HG03196 (cell line): ENCODE data around the gene MBD3.
"Not testable (repeated sequence)": the region's sequence is repeated elsewhere in the genome, so short reads cannot be mapped to it uniquely, and the experiment has no call there.

Experiments
- ATAC-seq: cut with Tn5 transposase; IDR thresholded peaks from one replicate; pipeline ENCODE4 v1.9.1; 2021; ENCODE audit not compliant: unreplicated experiment

MBD3 gene

GRCh38 chr19:1549332-1549945 is 43.2 kb downstream of the MBD3 start:
- no peak for ATAC-seq

GRCh38 chr19:1540365-1540925 is 52.2 kb downstream of the MBD3 start:
- no peak for ATAC-seq

- not testable (repeated sequence) for ATAC-seq
Observed at GRCh38 chr19:1539749-1540148, 52.9 kb downstream of the MBD3 start.

GRCh38 chr19:1538978-1539377 is 53.7 kb downstream of the MBD3 start:
- ATAC-seq: no peak

- not testable (repeated sequence) for ATAC-seq
Observed at GRCh38 chr19:1535699-1536098, 57.0 kb downstream of the MBD3 start.

GRCh38 chr19:1534972-1535371 is 57.7 kb downstream of the MBD3 start:
- no peak for ATAC-seq

- no peak for ATAC-seq
Observed at GRCh38 chr19:1533510-1534150, 59.0 kb downstream of the MBD3 start.

- no peak for ATAC-seq
Observed at GRCh38 chr19:1532003-1532402, 60.7 kb downstream of the MBD3 start.

GRCh38 chr19:1531587-1531986 is 61.1 kb downstream of the MBD3 start:
- no peak for ATAC-seq

- ATAC-seq: not testable (repeated sequence)
Observed at GRCh38 chr19:1530856-1531255, 61.8 kb downstream of the MBD3 start.

- no peak for ATAC-seq
Observed at GRCh38 chr19:1529430-1529816, 63.2 kb downstream of the MBD3 start.

- no peak for ATAC-seq
Observed at GRCh38 chr19:1528596-1529429, 63.9 kb downstream of the MBD3 start.

- no peak for ATAC-seq
Observed at GRCh38 chr19:1527650-1528309, 64.9 kb downstream of the MBD3 start.

GRCh38 chr19:1526979-1527649 is 65.6 kb downstream of the MBD3 start:
- no peak for ATAC-seq

- ATAC-seq: no peak
Observed at GRCh38 chr19:1526066-1526778, 66.4 kb downstream of the MBD3 start.

GRCh38 chr19:1525343-1525742 is 67.3 kb downstream of the MBD3 start:
- ATAC-seq: no peak

GRCh38 chr19:1524972-1525325 is 67.7 kb downstream of the MBD3 start:
- no peak for ATAC-seq

GRCh38 chr19:1524287-1524971 is 68.2 kb downstream of the MBD3 start:
- no peak for ATAC-seq
